A673 (cell line): ENCODE results near the gene STAT5B. TPM values are rescaled to one million over a fixed set of nuclear protein-coding genes. Genes with fewer than 3 reads are reported as not detected.
"Not testable (repeated sequence)": the region's sequence is repeated elsewhere in the genome, so short reads cannot be mapped to it uniquely, and the experiment has no call there.

Source experiments
- BruUV-seq: library from RNA; stranded (reverse); fragments of 400-500 nt; replicated peaks from 2 replicates; lab custom pipeline; 2021; lab: Mats Ljungman, UMichigan
- CTCF ChIA-PET: fragments of 300-600 bp; sonication (Branson Sonifier 250); formaldehyde crosslinking; loops from one replicate; lab custom pipeline; 2022; ENCODE audit warnings: antibody characterized with exemption; lab: Charles Lee
- POLR2A ChIA-PET: fragments of 300-600 bp; sonication (Branson Sonifier 250); formaldehyde crosslinking; loops from one replicate; lab custom pipeline; 2022; ENCODE audit warnings: antibody characterized with exemption; ENCODE audit not compliant: low non-redundant PET; lab: Charles Lee
- DNase-seq: peaks from one replicate; pipeline ENCODE4 v3.0.0-alpha.2; 2015; ENCODE audit warnings: low spot score
- H3K27ac ChIP-seq: fragments of 200-600 bp; sonication (generic); 2 replicates; pipeline ENCODE4 v1.5.1; 2016; ENCODE audit warnings: mixed run types, low read depth, mild to moderate bottlenecking, mixed read lengths, antibody characterized with exemption, low read length; ENCODE audit not compliant: poor library complexity, severe bottlenecking
- H3K27me3 ChIP-seq: fragments of 200-600 bp; sonication (generic); replicated peaks from 2 replicates; pipeline ENCODE4 v1.6.1; 2017; ENCODE audit warnings: mixed run types, low read depth, mild to moderate bottlenecking, mixed read lengths, antibody characterized with exemption, low read length; ENCODE audit not compliant: insufficient read depth, poor library complexity
- H3K36me3 ChIP-seq: fragments of 200-600 bp; sonication (generic); 2 replicates; pipeline ENCODE4 v1.6.1; 2016; ENCODE audit warnings: mixed run types, mild to moderate bottlenecking, mixed read lengths, antibody characterized with exemption, low read length; ENCODE audit not compliant: insufficient read depth, poor library complexity, severe bottlenecking
- H3K4me1 ChIP-seq: fragments of 200-600 bp; sonication (generic); 2 replicates; pipeline ENCODE4 v1.6.1; 2017; ENCODE audit warnings: mixed run types, mild to moderate bottlenecking, mixed read lengths, antibody characterized with exemption, low read length; ENCODE audit not compliant: insufficient read depth, poor library complexity, severe bottlenecking
- H3K4me3 ChIP-seq: fragments of 200-600 bp; sonication (generic); 2 replicates; pipeline ENCODE4 v1.5.1; 2016; ENCODE audit warnings: low read depth, mixed run types, mild to moderate bottlenecking, mixed read lengths, low read length; ENCODE audit not compliant: poor library complexity, severe bottlenecking
- H3K9me3 ChIP-seq: fragments of 200-600 bp; sonication (generic); 2 replicates; pipeline ENCODE4 v1.6.1; 2016; ENCODE audit warnings: mixed run types, low read depth, mild to moderate bottlenecking, mixed read lengths, antibody characterized with exemption, low read length; ENCODE audit not compliant: poor library complexity, severe bottlenecking
- EZH2 ChIP-seq: fragments of 200-600 bp; sonication (generic); IDR thresholded peaks from 2 replicates; pipeline ENCODE4 v1.6.1; 2017; ENCODE audit warnings: borderline replicate concordance, low read depth, mild to moderate bottlenecking, mixed read lengths, antibody characterized with exemption, low read length; ENCODE audit not compliant: poor library complexity, severe bottlenecking
- intact Hi-C: fragments of 100-400 bp; cut with micrococcal nuclease; formaldehyde crosslinking; loops from one replicate; pipeline ENCODE4 v1.10.0; 2022; ENCODE audit not compliant: unreplicated experiment
- total RNA-seq: library from RNA; stranded (reverse); gene quantifications from 2 replicates; pipeline ENCODE4 v1.2.3, GENCODE V29; 2021
- TF ChIP-seq, protein P1 (sequence below): fragments of 300-800, 200-600 bp; sonication (generic); conservative IDR thresholded peaks from 2 replicates; pipeline ENCODE4 v1.5.1; 2017; ENCODE audit warnings: low read depth, mild to moderate bottlenecking, antibody characterized with exemption, low read length, moderate library complexity, mixed read lengths

The STAT5B gene
- total RNA-seq, 1 experiment from 2014 or later, result 11.2 TPM

DNA sequence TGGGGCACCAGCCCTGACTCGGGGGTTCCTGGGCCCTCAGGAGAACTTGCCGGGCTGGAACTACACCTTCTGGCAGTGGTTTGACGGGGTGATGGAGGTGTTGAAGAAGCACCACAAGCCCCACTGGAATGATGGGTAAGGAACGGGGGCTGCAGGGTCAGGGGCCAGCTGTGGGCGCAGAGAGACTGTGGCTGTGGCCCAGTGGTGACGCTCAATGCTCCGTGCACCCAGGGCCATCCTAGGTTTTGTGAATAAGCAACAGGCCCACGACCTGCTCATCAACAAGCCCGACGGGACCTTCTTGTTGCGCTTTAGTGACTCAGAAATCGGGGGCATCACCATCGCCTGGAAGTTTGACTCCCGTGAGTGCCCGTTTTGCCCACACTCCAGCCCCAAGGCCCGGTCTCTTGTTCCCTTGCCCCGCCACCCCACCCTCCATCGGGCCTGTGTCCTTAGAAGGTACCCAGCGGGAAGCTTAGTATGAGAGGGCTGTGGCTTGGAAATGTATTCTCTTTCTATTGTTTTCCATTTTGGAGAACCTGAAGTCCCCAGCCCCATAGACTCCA lies 31.3 kb upstream of the STAT5B start:
- intact Hi-C loops, result no loop called here
- CTCF ChIA-PET, result interaction anchor here (0.9 kb wide), 1 partner anchor 96 kb away, joined by 3 read pairs; no protein-coding TSS in a partner anchor
- no peak for TF ChIP-seq EZH2
- TF ChIP-seq, protein P1, sequence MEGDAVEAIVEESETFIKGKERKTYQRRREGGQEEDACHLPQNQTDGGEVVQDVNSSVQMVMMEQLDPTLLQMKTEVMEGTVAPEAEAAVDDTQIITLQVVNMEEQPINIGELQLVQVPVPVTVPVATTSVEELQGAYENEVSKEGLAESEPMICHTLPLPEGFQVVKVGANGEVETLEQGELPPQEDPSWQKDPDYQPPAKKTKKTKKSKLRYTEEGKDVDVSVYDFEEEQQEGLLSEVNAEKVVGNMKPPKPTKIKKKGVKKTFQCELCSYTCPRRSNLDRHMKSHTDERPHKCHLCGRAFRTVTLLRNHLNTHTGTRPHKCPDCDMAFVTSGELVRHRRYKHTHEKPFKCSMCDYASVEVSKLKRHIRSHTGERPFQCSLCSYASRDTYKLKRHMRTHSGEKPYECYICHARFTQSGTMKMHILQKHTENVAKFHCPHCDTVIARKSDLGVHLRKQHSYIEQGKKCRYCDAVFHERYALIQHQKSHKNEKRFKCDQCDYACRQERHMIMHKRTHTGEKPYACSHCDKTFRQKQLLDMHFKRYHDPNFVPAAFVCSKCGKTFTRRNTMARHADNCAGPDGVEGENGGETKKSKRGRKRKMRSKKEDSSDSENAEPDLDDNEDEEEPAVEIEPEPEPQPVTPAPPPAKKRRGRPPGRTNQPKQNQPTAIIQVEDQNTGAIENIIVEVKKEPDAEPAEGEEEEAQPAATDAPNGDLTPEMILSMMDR, result no peak
- Histone ChIP-seq H3K4me1 (peaks cover 7% of the 10 kb centered on the region), H3K27ac (no peak overlapping the region), H3K9me3 (no peaks in the 10 kb centered on the region), H3K27me3 (no peaks in the 10 kb centered on the region), H3K36me3 (no peaks in the 10 kb centered on the region), H3K4me3 (no peak overlapping the region)
- POLR2A ChIA-PET, result interaction anchor here (0.6 kb wide), 1 partner anchor 527 kb away, joined by 14 read pairs; no protein-coding TSS in a partner anchor
- BruUV-seq, result no TSS peak
- DNase-seq, result no peak

DNA sequence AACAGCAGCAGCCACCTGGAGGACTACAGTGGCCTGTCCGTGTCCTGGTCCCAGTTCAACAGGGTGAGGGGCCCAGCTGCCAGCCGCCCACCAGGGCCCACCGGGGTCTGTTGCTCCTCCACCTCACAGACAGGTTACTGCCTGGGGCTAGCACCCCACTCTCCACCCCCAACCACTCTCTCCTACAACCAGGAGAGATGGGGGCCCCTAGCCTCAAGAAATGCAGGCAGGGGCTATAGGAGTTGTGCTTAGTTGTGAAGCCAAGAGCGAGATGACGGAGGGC lies 30.1 kb upstream of the STAT5B start:
- no peak for DNase-seq
- BruUV-seq, result no TSS peak
- Histone ChIP-seq H3K9me3 (no peaks in the 10 kb centered on the region), H3K36me3 (no peaks in the 10 kb centered on the region), H3K27ac (no peak overlapping the region), H3K4me1 (no peaks in the 10 kb centered on the region), H3K27me3 (no peaks in the 10 kb centered on the region), H3K4me3 (no peak overlapping the region)
- intact Hi-C loops, result no loop called here
- ChIA-PET POLR2A (no interaction called here), CTCF (no interaction called here)
- TF ChIP-seq, protein P1, result no peak
- no peak for TF ChIP-seq EZH2

DNA sequence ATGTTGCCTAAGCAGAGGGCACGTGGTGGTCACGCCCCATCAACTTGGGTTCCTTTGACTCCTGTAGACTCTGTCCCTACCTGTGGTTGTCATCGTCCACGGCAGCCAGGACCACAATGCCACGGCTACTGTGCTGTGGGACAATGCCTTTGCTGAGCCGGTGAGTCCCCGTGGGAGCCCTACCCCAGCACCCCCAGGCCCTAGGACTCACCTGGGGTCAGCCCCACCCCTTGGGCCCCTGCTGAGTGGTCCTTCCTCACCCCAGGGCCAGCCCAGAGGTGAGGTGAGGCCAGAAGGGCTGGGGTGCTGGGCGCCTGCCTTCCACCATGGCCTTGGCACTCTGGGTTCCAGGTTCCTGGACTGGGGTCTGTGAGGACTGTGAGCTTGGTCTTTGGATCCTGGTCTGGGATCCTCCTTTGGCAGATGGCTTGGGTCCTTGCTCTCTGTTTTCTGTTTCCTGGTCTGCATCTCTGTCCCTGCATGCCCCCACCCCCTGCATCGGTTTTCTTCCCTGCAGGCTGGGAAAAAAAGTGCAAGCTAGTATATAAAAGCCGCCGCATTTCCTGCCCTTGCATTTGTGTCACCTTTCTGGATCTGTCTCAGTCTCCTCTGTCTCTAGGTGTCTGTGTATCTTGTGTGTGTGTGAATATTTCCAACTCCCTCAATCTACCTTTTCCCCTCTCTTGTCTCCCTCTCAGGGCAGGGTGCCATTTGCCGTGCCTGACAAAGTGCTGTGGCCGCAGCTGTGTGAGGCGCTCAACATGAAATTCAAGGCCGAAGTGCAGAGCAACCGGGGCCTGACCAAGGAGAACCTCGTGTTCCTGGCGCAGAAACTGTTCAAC lies 29.6 kb upstream of the STAT5B start:
- CTCF ChIA-PET, result no interaction called here
- no peaks in the 10 kb centered on the region for H3K27me3 ChIP-seq
- POLR2A ChIA-PET, result no interaction called here
- no peak for DNase-seq
- H3K36me3 ChIP-seq, result no peaks in the 10 kb centered on the region
- BruUV-seq, result no TSS peak
- no peak overlapping the region for H3K27ac ChIP-seq
- intact Hi-C loops, result no loop called here
- H3K9me3 ChIP-seq, result no peaks in the 10 kb centered on the region
- no peaks in the 10 kb centered on the region for H3K4me1 ChIP-seq
- TF ChIP-seq, protein P1, result no peak
- no peak for TF ChIP-seq EZH2
- H3K4me3 ChIP-seq, result no peak overlapping the region

DNA sequence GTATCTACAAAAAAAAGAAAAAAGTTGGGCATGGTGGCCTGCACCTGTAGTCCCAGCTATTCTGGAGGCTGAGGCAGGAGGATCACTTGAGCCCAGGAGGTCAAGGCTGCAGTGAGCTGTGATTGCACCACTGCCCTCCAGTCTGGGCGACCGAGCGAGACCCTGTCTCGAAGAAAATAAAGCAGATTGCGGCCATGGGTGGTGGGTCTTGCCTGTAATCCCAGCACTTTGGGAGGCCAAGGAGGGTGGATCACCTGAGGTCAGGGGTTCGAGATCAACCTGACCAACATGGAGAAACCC lies 28.8 kb upstream of the STAT5B start:
- CTCF ChIA-PET, H3K4me3 ChIP-seq, H3K27me3 ChIP-seq, intact Hi-C loops, DNase-seq, H3K4me1 ChIP-seq, POLR2A ChIA-PET, H3K27ac ChIP-seq, H3K36me3 ChIP-seq, H3K9me3 ChIP-seq, BruUV-seq: not testable (repeated sequence)
